Measurements from ENCODE around the gene SARS2.
A peak's percentile ranks its signal among the peaks of the same experiment; 100 is the strongest.

SARS2 gene

DNA sequence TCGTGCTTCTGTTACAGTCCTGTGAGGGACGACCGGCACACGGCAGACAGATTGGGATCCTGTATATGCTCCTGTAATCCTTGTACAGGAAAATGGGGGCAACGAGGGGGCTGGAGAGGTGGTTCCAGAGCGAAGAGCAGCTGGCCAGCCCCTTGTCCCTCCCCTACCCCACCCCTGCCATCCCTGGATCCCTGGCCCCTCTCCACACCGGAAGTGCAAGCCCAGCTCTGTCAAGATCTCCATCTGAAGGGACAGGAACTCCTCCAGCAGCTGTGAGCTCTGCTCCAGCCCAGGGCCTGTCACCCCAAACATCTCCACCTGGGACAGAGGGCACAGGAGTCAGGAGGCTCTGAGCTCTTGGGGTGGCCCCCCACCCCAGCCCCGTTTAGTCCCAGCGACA lies 13.0 kb downstream of the SARS2 start:
- no peak for DNase-seq

DNA sequence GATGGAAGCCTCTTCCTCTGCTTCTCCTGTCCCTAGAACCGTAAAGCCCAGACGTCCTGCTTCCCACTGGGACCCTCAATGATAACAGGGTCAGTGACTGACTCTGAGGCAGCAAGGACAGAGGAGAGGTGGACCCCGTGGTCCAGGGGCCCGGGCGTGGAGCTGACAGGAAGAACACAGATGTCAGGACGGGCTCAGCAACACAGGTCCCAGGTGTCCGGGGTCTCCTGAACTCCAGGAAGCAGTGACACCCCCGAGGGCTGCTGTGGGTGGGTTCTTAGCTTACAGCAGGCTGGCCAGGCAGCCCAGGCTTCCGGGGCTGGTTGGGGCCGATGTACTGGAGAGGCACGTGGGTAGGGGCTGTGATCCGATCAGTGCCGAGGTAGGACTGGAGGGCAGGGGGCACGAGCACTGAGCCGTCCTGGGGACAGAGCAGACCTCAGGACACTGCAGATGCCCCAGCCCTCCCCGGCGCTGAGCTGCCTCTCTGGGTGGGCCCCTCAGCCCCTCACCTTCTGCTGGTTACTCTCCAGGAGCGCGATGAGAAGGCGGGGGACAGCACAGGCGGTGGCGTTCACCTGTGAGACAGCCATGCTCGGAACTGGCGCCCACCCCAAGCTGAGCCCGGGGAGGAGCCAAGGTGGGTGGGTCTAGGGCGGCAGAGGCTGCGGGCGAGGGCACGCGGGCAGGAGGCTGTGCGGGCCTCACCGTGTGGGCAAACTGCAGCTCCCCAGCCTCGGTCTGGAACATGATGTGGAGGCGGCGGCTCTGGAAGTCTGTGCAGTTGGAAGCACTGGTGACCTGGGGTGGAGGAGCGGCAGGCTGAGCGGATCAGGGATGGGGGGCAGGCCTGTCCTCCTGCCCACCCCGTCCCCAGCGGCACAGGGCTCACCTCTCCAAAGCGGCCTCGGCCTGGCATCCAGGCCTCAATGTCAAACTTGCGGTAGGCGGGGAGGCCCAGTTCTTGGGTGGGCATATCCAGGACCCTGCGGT lies 14.9 kb downstream of the SARS2 start:
- DNase-seq: no peak

DNA sequence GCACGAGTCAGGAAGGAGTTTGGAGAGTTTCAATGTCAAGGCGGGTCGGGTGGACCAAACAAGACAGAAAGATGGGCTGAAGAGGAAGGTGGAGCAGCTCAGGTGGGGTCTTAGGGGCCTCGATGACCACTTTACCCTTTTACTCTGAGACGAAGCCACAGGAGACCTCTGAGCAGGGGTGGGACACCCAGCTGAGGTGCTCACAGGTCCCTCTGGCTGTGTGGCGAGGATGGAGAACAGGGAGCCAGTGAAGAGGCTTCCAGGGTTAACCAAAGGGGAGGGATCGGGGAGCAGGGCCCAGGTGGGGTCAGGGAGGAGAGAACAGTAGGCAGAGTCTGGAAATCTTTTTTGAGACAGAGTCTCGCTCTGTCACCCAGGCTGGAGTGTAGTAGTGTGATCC lies 16.6 kb downstream of the SARS2 start:
- DNase-seq: no peak

DNA sequence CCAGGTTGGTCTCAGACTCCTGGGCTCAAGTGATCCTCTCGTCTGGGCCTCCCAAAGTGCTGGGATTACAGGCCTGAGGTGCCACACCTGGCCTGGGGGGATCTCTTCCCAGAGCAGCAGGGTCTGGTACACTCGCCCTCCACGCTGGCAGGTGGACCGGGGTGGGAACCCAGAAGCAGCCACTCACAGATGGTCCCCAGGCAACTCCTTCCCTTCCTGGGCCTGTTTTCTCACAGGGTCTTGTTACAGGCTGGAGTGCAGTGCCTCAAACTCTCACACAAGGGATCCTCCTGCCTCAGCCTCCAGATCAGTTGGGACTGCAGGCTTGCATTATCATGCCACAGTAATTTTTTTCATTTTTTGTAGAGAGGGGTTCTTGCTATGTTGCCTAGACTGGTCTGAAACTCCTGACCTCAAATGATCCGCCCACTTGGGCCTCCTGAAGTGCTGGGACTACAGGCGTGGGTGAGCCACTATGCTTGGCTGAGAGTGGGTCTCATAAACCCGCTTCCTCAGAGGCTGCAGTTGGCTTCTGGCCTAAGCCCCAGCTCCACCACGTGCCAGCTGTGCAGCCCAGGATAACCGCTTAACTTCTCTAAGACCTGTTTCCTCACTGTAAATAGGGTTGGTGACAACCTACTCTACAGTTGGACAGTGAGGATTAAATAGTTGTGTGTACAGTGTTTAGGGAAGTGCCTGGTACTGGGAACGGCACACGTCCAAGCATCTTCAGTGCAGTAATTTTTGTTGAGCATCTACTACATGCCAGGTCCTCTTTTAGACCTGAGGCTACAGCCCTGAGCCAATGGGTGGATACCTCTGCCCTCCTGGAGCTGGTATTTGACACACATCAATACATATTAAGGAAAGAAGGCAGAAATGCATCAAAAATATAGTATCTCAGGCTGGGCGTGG lies 17.7 kb downstream of the SARS2 start:
- no peak for DNase-seq

DNA sequence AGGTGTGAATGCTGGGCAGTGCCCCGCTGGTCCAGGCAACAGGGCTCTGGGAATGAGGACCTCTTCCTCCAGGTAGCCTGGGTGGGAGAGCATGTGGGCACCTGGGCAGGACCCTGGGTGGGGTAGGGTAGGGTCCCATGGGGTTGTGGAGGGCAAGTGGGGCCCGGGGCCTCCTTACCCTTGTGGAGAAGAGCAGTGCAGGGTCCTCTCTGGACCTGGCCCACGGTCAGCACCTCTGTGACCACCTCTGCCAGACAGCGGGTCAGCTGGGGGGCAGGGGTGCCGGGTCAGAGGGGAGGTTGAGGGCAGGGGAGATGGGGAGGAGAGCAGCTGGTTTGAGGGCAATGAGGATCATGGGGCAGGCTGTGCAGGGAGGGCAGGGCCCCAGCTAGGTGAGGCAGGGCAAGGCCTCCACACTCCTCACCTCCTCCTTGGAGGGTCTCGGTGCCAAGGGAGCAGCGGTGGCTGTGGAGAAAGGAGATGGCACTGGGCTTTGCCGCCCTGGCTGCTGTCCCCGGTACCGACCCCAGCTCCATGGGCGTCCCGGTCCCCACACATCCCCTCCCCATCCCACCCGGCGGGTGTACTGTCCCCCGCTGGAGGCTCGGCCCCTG lies 19.1 kb downstream of the SARS2 start:
- no peak for DNase-seq

DNA sequence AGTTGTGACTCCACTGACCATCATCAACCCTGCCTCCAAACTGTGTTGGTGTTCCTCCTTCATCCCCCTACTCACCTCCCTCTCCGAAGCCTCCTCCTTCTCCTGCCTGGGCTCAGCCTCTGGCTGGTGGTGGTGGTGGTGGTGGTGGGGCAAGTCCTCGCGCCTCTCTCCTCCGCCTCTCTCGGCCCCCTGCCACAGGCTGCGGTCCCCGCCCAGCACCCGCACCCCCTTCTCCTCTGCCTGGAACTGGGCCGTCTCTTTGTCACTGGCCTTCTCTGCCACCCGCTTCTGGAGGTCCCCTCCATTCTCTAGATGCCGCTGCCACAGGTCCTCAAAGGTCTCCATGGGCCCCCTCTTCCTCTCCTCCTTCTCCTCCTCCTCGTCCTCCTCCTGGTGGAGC lies 20.1 kb downstream of the SARS2 start:
- no peak for DNase-seq

DNA sequence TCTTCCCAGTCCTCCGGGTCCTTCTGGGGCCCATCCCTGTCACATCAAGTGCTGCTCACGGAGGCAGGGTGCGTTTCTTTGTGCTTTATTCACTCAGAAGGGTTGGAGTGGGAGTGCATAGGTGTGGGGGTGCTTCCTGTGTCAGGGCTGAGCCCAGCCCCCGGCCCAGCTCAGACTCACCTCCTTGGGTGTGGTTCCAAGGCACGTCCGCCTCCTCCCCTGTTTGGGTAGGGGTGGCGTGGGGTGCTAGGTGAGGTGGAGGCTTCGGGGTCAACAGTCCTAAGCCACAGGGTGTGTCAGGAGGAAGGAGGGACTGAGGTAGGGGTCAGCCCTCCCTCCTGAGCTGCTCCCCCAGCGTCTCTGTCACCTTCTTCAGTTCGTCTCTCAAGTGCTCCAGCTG lies 21.7 kb downstream of the SARS2 start:
- DNase-seq: no peak

DNA sequence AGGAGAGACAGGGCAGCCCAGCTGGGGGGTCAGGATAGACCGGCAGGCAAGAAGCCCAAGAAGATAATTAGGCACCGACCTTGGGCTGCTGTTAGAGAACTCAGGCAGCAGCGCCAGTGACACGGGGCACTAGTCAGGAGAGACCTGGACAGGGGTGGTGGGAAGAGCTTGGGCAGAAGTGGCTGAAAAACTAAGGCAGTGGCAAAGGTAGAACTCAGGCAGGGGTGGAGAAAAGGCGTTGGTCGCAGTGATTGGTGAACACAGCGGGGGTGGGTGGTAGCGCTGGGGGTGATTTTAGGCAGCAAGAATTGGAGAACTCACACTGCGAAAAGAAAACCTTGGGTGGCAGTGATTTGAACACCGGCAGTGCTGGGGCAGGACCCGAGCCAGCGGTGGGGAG lies 22.9 kb downstream of the SARS2 start:
- no peak for DNase-seq

DNA sequence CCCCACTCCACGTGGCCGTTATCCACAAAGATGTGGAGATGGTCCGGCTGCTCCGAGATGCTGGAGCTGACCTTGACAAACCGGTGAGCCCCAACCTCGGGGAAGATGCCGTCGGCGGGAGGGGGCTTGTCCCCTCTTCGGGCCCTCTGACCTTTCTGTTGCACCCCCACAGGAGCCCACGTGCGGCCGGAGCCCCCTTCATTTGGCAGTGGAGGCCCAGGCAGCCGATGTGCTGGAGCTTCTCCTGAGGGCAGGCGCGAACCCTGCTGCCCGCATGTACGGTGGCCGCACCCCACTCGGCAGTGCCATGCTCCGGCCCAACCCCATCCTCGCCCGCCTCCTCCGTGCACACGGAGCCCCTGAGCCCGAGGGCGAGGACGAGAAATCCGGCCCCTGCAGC lies 23.3 kb downstream of the SARS2 start:
- no peak for DNase-seq

DNA sequence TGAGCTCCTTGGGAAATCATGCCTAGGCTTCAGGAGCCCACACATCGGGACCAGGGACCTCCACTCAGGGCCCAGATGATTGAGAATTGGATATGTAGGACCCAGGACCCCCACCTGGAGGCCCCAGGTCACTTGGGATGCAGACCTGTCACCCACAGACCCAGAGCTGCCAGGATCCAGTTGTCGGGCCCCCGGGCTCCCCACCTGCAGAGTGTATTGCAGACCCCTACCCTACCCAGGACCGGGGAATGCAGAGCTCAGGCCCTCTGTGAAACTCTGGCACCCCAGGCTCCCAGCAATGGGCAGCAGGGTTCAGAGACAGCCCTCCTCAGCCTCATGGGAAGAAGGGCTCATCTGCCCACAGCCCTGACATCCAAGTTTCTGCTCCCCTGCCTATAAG lies 24.9 kb downstream of the SARS2 start:
- no peak for DNase-seq

DNA sequence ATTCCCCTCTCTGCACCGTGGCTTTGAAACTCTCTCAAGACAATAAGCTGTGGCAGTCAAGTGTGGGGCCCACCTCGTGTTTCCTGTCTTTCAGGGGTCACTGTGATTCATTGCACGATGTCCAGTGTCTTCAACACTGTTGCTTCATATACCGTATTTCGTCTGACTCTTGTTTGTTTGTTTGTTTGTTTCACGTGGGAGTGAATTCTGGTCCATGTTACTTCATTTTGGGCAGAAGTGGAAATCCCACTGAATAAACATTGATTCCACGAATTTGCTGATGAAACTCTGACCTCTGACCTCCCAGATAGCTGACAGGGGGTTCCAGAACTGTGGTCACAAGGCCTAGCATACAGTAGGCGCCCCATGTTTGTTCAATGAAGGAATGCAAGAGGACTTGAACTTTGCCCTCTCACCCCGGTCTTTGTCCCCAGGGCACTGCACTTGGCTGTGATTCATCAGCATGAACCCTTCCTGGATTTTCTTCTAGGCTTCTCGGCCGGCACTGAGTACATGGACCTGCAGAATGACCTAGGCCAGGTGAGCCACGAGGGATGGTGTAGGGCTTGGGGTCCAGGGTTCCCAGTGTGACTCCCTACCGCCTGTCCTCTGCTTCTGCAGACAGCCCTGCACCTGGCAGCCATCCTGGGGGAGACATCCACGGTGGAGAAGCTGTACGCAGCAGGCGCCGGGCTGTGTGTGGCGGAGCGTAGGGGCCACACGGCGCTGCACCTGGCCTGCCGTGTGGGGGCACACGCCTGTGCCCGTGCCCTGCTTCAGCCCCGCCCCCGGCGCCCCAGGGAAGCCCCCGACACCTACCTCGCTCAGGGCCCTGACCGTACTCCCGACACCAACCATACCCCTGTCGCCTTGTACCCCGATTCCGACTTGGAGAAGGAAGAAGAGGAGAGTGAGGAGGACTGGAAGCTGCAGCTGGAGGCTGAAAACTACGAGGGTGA lies 25.7 kb downstream of the SARS2 start:
- DNase-seq: no peak

DNA sequence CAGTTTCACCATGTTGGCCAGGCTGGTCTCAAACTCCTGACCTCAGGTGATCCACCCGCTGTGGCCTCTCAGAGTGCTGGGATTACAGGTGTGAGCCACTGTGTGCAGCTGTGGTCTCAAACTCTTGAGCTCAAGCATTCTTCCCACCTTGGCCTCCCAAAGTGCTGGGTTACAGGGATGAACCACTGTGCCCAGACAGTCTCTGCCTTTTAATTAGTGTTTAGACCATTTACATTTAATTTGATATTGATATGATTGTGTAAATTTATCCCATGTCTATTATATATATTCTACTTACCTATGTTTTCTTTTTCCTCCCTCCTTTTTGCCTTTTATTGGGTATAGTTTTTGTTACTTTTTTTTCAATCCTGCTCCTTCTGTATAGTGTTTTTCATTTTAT lies 28.9 kb downstream of the SARS2 start:
- DNase-seq: no peak

DNA sequence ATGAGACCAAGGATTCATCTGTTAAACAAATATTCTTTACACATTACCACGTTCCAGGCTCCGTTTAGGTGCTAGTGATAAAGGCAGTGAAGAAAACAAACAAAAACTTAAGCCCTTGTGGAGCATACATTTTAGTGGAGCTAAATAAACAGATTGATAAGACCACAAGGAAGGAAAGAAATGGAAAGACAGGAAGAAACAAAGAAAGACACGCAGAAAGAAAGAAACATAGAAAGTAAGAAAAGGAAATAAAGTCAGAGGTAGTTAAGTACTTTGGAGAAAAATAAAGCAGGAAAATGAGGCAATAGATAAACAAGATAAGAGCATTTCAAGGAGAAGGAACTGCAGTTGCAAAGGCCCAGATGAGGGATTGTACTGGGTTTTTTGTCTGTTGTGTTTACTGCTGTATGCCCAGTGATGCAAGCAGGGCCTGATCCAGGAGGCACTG lies 29.8 kb downstream of the SARS2 start:
- no peak for DNase-seq

DNA sequence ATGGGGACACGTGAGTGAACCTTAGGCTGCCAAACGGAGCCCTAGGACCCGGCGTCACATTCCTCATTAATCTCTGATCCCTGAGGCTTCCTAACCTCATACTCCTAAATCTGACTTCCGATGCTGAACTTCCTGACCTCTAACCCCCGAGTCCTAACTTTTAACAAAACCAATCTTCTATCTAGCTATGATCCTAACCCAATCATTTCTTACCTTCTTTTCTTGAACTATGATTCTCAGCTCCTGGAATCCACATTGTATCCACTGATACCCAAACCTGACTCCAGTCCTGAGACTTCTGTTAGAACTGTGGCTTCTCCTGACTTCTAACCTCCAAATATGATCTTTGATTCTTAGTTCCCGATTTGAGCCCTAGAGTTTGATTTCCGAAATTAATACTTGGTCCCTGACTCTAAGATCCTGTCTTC lies 30.3 kb downstream of the SARS2 start:
- no peak for DNase-seq

DNA sequence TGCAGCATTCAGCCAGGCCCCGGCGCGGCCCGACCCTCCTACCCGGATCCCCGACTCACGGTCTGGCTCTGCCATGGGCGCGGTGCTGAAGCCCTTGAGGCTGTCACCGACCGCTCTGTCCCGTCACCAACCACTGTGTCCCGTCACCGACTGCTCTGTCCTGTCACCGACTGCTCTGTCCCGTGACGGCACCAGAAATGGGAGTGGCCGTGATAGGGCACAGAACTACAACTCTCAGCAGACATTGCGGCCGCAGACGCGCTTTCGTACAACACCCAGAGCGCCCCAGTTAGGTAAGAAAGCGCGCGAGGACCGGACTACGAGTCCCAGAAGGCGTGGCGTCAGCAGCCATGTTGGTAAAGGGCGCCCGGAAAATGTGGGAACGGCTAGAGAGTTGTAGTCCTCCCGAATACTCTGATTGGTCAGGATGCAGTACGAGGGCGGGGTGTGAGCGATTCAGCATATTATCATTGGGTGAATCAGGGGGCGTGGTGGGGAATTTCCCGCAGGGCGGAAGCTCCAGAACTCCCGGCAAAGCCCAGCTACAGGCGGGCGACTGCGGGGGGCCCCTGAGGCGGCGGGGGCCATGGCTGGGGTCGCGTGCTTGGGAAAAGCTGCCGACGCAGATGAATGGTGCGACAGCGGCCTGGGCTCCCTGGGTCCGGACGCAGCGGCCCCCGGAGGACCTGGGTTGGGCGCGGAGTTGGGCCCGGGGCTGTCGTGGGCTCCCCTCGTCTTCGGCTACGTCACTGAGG lies 30.9 kb downstream of the SARS2 start, which contains the start of the genes NFKBIB and SIRT2:
Gene NFKBIB (plus strand): TSS at position 523 of the 755 bp plus-strand sequence. CDS start 64 bp downstream, at position 587.
Gene SIRT2 (minus strand): TSS at position 172 of the 755 bp plus-strand sequence. CDS start 97 bp downstream, at position 75.
- peak; percentile 100 for DNase-seq

DNA sequence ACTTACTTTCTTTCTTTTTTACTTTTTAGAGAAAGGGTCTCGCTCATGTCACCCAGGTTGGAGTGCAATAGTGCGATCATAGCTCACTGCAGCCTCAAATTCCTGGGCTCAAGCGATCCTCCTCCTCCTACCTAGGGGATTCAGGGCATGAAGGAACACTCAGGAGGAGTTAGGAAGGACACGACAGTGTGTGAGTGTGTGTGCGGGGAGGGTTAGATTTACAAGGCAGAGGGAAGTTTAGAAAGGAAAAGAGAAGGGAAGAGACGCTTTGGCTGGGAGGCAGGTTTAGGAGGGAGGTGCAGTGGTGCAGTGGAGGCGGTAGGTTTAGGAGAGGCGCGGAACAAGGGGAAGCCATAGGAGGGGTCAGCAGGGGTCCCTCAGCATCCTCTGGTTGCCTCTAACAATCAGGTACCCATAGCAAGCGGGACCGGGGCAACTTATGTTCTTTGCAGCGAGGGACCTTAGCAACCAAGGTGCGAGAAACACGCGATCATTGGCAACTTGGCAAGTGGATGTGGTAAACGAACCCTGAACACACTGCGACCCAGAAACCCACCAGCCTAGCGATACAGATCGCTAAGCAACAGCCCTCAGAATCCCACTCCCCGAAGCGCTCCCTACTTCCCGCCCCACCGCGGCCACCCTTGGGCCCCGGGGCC lies 31.6 kb downstream of the SARS2 start:
- DNase-seq: no peak

DNA sequence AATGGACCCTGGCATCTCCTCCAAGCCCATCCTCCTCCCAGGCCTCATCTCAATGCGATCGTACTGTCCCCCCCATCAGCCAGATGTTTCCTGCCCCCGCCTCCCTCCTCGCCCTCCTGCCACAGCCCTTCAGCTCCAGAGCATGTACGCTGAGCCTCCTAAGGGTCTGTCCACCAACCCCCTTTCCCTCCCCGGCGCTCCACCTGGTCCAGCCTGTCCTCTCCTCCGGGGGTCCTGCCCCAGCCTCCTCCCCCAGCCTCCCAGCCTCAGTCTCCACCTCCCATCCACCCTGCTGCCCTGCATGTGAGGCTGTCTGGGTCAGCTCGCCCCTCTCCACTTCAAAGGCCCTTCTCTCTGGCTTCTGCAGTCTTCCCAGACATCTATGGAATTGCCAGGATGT lies 35.6 kb downstream of the SARS2 start:
- no peak for DNase-seq

DNA sequence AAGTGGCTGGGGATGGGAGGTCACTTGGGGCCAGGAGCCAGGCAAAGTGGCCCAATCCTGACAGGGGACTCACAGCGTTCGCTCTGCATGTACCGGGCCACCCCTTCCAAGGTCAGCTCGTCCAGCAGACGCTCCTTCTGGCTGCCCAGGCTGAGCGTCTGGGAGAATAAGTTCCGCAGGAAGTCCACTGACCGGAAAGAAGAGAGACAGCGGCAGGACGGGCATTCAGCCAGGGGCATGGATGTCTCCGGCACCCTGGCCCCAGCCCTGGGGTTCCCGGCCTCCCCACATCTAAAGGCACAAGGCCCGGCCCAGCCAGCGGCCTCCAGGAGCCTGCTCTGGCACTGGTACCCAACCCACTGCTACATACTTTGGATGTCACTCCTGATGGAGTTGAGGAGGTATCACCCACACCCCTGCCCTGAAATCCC lies 37.2 kb downstream of the SARS2 start:
- DNase-seq: no peak

DNA sequence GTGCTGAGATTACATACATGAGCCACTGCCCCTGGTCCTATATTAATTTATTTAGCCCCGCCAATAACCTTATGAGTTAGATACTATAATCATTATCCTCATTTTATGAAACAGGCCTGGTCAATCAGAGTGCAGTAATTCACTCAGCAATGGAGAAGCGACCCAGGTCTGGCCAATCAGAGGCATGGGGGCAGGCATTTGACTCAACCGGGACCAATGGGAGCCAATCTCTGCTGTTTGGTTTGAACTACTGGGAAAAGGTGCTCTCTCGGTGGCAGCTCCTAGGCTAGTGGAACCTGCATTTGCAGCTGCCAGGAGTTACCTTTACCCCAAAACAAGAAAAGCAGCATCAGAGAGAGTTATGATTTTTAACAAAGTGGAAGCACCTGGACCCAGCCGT lies 37.7 kb downstream of the SARS2 start:
- no peak for DNase-seq

DNA sequence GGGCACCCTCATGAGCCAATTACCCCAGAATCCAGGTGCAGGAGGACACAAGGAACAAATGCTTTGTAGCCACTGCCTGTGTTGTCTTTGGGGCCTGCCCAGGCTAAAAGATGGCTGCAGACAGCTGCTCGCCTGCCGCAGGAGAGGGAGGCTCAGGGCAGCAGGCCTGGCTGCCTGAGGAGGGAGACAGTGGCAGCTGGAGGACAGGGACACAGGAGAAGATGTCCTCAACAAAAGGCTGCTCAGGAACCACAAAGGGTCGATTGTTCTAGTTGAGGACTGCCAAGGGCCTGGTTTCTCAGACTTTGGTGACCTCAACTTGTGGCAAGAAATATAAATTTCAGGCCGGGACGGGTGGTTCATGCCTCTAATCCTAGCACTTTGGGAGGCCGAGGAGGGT lies 38.8 kb downstream of the SARS2 start:
- no peak for DNase-seq

Data from central memory CD4-positive, alpha-beta T cell (primary cell).